GM21529 (cell line): ENCODE measurements around the gene IFI6.
"Not testable (repeated sequence)": the region's sequence is repeated elsewhere in the genome, so short reads cannot be mapped to it uniquely, and the experiment has no call there.

Experiments used
- ATAC-seq: cut with Tn5 transposase; IDR thresholded peaks from one replicate; pipeline ENCODE4 v1.9.1; 2021; ENCODE audit not compliant: unreplicated experiment

IFI6 gene, protein sequence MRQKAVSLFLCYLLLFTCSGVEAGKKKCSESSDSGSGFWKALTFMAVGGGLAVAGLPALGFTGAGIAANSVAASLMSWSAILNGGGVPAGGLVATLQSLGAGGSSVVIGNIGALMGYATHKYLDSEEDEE

DNA sequence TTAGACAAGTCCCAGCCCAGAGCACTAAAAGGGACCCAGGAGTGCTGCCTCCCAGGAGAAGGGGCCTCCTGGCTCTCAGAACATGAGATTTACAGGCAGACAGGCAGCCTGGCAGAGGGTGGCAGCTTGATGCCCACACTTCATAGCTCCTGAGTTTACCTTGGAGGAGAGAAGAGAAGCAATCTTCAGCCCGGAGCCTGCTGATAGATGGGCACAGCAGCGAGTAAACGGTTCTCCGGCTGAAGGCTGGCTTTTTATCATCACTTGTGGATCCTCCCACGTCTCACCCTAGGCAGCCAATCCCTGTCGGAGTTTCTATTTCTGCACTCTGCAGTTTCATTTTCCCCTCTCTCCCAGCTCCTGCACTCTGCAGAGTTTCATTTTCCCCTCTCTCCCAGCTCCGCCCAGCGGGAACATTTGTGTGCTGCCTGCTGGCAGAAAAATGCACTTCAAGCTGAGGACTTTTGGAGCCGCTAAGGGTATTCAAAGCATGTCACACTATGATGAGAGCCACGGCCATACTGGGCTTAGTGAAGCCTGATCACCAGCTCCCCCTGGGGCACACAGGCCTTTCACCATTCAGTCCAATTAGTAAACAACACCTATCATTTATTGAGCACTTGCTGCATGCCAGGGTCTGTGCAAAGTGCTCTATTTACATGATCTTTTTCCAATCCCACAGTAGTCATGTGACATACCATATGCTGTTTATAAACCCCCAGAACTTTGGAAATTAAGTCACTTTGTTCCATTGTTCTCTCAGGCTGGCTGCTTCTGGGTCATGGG is at the start of gene IFI6:
Gene IFI6, minus strand, starts transcription at position 229 of the 786 bp plus-strand sequence. CDS start 2,878 bp downstream, outside the sequence.
- peak; percentile 87 for ATAC-seq

DNA sequence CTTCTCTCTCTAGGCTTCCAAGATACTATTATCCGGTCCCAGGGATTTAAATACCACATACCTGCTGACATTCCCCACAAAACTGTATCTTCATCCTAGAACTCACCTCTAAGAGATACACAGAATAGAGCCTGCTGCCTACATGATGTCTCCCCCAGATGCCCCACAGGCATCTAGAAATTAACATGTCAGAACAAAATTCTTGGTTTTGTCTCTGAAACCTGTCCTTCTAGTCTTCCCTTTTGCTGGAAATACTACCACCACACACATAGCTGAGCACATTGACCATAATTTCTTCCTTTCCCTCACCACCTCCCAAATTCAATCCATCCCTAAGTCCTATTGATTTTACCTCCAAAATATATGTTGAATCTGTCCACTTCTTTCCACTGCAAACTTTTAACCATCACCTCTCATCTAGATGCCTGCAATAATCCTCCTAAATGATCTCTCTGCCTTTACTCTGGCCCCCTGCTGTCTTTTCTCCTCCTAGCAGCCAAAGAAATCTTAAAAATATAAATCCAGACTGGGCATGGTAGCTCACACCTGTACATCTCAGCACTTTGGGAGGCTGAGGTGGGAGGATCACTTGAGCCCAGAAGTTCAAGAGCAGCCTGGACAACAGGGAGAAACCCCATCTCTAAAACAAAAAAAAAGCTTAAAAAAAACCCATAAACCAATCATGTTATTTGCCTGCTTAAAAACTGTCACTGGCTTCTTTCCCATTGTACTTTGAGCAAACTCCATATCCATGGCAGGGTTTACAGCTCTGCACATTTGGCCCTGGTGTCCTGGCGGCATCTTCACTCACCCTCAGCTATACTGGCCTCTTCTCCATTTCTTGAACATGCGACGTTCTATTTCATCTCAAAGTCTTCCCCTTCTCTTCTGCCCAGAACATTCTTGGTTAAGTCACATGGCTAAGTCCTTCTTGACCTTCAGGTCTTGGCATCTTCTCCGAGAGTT is 47.6 kb upstream of the IFI6 start:
- ATAC-seq, result no peak

DNA sequence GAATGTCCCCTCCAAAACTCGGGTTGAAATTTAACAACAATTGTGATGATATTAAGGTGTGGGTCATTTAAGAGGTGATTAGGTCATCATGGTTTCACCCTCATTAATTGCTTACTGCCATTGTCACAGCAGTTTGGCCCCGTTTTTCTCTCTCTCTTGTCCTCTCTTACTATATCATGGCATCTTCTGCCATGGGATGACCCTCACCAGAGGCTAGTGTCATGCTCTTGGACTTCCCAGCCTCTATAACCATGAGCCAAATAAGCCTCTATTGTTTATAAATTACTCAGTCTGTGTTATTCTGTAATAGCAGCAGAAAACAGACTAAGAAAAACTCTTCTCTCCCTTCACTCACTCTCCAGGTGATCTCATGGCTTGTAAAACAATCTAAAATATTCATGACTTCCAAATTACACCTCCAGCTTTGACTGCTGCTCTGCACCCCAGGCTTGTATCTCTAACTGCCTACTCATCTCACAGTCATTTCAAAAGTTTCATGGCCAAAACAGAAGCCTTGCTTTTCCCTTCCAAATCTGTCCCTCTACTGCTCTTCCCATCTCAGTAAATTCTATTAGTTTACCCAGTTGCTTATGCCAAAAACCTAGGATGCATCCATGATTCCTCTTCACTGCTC is 44.4 kb upstream of the IFI6 start:
- no peak for ATAC-seq

DNA sequence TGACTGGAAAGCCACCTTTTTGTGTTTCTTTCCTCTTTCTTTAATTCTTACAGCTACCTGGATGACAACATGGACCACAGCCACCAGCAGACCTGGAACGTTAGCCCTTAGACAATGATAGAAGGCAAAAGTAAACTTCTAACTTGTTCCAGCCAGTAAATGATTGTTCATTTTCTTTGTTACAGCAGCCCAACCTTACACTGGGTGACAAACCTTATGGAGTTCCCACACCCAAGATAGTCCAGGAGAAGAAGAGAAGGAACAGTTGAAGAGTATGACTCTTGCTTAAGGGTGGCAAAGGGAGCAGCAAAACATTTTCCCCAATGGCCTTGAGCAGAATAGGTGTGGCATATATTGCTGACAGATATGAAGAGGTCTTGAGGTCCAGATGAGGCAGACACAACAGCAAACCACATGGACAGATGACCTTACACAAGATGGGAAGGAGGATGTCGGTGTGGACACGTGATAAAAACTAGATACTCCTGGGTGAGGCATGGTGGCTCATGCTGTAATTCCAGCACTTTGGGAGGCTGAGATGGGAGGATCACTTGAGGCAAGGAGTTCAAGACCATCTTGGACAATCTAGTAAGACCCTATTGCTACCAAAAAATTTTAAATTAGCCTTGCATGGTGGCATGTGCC is 42.0 kb upstream of the IFI6 start:
- no peak for ATAC-seq

DNA sequence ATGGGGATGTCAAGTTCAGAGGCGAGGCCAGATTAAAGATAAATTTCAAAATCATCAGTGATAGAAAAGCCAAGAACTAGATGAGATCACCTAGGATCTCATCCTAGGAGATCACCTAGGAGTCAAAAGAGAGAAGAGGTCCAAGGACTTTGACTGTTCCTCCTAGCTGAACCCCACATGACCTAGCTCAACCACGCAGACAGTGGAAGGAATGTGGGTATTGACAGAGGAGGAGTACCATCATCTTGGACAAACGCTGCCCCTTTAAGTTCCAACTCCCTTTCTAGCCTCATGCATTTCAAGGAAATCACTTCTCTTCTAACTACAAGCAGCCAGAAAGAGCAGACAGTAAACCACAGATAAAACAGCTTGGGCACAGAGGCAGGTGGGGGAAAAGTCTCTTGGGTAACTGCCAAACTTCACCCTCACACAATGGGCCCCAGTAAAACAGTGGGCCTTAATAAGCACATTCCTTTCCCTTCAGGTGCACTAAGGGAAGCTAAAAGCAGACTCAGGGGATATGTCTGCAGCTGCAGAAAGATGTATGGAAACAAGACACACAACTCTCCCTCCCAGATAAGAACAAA is 41.2 kb upstream of the IFI6 start:
- no peak for ATAC-seq

DNA sequence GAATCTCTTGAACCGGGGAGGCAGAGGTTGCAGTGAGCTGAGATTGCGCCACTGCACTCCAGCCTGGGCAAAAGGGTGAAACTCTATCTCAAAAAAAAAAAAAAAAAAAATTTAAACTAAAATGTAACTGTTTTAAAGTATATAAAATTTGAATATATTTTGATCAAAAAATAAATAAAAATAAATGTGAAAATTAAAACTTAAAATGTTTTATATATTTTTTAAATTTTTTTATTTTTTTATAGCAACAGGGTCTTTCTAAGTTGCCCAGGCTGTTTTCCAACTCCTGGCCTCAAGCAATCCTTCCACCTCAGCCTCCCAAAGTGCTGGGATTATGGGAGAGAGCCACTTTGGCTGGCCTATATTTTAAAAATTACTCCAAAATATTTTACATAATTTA is 38.6 kb upstream of the IFI6 start:
- no peak for ATAC-seq

DNA sequence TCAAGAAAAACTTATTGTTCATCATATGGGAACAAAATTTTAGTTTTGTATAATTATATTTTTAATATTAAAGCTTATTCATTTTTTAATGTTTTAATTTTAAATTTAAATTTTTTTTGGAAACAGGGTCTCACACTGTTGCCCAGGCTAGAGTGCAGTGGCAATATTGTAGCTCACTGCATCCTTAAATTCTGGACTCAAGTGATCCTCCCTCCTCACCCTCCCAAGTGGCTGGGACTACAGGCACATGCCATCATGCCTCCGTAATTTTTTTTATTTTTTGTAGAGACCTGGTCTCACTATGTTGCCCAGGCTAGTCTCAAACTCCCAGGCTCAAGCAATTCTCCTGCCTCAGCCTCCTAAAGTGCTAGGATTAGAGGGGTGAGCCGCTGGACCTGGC is 33.6 kb upstream of the IFI6 start:
- no peak for ATAC-seq

DNA sequence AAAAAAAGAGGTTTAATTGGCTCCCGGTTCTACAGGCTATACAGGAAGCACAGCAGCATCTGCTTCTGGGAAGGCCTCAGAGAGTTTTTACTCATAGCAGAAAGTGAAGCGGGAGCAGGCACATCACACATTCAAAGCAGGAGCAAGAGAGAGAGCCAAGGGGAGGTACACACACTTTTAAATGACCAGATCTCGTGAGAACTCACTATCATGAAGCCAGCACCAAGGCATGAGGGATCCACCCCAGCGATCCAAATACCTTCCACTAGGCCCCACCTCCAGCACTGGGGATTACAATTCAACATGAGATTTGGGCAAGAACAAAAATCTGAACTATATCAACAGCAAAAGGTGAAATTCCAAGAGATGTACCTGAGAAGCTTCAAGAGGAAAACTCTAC is 33.0 kb upstream of the IFI6 start:
- ATAC-seq, result no peak

DNA sequence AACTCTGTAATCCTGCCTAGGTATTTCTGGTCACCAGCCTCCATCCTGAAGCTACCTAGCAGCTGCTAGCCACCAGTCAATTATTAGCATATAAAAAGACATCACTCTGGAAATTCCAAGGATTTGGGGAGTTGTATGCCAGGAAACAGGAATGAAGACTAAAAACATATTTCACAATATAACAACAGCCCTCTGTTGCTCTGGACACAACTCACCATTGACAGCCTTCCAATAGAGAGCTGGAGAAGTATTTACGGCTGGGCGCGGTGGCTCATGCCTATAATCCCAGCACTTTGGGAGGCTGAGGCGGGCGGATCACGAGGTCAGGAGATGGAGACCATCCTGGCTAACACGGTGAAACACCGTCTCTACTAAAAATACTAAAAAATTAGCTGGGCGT is 24.8 kb upstream of the IFI6 start:
- ATAC-seq, result not testable (repeated sequence)

DNA sequence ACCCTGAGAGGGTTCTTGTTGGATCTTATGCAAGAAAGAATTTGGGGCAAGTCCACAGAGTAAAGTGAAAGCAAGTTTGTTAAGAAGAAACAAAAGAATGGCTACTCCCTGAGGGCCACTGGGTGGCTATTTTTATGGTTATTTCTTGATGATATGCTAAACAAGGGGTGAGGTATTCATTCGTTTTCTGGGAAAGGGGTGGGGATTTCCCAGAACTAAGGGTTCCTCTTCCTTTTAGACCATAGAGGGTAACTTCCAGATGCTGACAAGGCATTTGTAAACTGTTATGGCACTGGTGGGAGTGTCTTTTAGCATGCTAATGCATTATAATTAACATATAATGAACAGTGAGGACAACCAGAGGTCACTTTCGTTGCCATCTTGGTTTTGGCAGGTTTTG is 18.2 kb upstream of the IFI6 start:
- no peak for ATAC-seq

DNA sequence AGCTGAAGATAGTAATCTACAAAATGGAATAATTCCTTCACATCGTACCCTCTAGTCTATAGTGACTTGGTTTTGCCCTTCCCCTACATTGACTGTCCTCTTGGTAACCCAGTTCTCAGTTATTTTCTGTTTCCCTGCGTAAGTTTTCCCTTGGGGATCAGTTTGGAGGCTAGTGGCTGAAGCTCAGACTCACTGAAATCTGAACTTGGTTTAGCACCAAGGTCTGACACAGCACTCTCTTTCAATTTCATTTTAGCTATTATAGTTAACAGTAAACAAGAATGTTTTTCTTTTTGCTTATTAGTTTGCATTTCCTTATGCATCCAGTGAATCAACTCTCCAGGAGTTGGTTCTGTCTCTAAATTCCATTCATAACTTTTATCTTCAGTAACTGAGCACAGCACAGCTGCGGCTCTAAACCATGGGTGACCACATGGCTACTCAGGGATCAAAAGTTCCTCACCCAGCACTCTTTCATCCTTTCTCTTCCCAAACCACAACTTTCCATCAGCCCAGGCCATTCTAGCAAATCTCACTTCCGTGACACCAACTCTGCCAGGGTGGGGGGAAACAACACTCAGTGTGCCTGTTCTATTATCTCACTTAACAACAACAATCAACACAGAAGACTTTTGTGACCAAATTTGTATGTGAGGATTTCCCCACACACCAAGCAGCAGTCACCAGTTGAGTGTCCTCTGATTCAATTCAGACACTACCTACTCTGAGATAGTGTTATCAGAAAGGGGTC is 17.6 kb upstream of the IFI6 start:
- no peak for ATAC-seq

DNA sequence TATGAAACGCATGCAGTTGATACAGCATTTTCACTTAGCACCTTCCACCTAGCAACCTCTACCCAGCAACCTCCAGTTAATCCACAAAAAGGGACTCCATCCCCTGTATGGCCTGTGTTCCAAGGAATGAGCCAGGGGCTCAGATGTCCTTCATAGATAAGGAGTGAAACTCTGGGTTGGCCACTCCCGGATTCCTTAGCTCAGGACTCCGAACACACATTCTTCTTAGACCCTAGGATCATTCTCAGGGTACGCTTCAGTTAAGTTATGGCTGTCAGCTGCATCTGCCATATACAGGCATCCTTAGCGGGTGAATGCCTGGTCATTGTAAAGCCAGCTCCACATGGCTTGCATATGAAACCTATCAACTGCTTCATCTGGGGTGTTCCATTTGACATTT is 15.9 kb upstream of the IFI6 start:
- no peak for ATAC-seq

DNA sequence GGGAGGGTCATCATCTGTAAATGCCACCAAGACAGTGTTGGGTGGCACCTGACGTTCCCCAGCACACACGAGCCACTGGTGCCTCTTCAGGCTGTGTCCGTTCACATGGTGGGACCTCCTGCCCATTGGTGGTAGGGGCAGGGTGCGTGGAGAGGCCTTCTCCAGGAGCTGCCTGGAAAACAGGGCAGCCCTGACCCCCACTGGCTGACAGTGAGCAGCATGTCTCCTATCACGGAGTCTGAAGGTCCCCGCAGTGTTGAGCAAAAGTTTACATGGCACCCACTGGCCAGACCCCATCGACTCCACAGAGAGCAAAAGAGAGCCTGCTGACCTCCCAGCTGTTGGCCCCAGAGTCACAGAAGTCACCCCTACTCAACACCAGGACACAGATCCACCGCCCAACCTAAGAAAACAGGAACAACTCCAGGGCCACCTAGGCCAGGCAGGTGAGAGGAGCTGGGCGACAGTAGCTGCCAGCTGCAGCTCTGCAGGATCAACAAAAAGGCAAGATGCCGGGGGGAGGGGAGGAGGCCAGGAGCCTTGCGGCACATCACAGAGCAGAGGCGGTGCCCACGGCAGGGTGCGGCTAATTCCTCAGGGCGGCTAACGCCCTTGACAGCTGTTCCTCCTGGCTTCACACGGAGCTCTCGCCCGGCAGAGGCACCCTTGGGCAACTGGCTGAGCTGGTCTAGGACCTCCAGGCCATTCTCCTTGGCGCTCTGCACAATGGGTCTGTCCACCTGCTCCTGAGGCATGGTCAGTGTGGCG is 14.4 kb upstream of the IFI6 start:
- no peak for ATAC-seq

DNA sequence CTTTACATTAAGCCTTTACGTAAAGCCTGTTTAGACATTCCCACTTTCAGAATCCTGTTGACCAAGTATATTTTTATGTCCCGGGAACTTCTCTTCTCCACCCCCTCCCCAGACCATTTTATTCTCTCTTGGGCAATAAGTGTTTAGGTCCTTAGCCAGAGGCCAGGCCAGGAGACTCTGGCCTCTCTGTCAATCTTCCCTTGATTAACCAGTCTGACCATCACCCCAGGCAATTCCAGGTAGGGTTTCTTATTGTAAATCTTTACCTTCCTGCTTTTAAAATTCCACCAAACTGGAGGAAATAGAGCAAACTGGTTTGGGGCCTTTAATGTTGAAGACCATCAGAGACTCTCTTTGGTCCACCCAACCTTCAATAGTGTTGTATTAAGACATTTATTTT is 12.2 kb upstream of the IFI6 start:
- ATAC-seq, result no peak

DNA sequence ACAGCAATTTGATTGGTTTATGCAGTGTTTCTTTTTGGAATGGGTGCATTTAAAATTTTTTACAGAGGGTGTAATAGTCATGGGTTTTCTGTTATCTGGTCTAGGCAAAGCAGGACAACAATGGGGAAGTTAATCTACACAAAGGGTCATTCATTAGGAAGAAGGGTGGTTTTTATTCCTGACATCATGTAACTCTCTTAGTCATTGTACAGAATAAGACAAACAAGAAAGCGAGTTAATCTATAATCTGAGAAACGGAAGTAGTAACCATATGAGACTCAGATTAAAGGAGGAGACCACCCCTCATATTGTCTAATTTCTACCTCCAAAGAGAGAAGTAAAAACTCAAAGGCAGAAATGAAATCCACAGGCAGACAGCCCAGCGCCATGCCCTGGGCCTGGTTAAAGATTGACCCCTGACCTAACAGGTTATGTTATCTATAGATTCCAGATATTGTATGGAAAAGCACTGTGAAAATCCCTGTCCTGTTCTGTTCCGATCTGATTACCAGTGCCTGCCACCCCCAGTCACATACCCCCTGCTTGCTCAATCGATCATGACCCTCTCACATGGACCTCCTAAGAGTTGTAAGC is 10.5 kb upstream of the IFI6 start:
- ATAC-seq, result no peak

DNA sequence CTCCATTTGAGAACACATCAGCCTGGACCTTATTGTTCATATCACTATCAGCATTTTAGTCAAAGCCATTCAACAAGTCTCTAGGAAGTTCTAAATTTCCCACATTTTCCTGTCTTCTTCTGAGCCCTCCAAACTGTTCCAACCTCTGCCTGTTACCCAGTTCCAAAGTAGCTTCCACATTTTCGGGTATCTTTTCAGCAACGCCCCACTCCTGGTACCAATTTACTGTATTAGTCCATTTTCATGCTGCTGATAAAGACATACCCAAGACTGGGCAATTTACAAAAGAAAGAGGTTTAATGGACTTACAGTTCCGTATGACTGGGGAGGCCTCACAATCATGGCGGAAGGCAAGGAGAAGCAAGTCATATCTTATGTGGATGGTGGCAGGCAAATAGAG is 9.6 kb upstream of the IFI6 start:
- not testable (repeated sequence) for ATAC-seq

DNA sequence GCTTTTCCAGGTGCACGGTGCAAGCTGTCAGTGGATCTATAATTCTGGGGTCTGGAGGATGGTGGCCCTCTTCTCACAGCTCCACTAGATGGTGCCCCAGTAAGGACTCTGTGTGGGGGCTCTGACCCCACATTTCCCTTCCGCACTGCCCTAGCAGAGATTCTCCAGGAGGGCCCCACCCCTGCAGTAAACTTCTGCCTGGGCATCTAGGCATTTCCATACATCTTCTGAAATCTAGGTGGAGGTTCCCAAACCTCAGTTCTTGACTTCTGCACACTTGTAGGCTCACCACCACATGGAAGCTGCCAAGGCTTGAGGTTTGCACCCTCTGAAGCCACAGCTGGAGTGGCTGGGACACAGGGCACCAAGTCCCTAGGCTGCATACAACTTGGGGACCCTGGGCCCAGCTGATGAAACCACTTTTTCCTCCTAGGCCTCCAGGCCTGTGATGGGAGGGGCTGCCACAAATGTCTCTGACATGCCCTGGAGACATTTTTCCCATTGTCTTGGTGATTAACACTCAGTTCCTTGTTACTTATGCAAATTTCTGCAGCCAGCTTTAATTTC is 8.3 kb upstream of the IFI6 start:
- ATAC-seq, result not testable (repeated sequence)

DNA sequence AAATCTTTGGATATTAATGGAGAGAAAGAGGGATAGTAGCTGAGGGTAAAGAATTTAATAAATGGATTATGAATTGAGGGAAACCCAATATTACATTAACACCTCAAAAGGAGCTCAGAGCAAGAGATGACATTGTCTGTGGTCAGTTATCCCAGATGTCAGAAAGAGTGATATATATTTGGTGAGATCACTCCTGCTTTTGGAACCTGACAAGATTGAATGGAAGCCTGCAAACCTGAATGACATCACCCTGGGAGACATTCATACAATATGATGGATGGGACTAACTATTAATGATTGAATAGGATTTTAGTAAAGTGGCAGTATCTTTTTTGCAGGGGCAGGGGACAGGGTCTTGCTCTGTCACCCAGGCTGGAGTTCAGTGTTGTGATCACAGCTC is 6.8 kb upstream of the IFI6 start:
- ATAC-seq, result no peak
